Activated CD4-positive, alpha-beta T cell treated with anti-CD3 and anti-CD28 coated beads, Interleukin-2, amount 50 U/mL, for 24 hours (primary cell): ENCODE data around the gene GPR153.
"Not testable (repeated sequence)": the region's sequence is repeated elsewhere in the genome, so short reads cannot be mapped to it uniquely, and the experiment has no call there.

Experiments used
- DNase-seq, 2 donors: peaks; one replicate each; pipeline ENCODE4 v3.0.0-alpha.2; 2020; ENCODE audit warnings: low read depth in 1 of 2, low spot score in 1 of 2

Gene GPR153

DNA sequence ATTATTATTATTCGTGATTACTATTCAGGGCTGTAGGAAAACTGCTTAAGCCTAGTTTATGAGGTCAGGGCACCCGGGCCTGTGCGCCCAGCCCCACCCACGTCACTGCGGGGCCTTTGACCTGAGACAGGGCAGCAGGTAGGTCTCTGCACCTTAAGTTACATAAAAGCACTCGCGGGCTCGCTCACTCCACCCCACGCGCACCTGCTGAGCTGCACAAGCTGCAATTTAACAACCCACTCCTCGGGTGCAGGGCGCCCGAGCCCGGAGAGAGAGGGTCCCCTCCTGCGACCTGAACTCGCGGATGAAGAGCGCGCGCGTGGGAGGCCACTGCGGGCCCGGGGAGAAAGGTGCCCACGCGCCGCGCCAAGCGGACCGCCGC is 25.6 kb downstream of the GPR153 start:
- peak in 1 of 2 donors; percentile 4 for DNase-seq

DNA sequence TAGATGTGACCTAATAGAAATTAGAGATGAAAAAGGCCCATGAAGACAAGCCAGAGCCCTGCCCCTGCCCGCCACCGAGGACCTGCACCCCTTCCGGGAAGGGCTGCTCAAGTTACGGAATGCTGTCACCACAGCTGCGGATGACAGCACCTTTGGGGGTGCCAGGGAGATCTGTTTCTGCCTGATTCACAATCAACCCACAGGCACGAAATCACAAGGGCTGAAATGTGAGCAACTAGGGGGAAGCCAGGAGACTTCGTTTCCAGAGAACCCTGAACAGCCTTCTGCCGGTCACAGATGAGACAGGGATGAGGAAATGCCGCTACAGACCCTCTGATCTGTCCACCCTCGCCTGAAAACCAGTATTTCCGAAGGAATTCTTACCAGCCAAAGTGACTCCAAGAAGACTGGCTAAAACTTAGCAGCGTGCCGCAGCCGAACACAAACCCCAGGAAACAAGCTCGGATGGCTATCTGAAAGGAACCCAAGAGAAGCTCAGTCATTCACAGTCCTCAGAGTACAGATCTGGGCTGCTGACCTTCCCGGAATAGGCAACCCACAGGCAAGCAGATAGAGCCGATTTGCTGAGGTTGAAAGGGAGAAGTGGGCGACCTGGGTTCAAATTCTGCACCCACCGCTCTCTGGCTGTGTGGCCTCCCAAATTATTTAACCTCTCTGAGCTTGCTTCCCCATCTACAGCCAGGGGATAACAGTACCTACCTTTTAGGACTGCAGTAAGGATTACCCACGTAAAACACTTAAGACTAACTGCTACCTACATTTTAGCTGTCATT is 26.2 kb downstream of the GPR153 start:
- DNase-seq, result no peak

GRCh38 chr1:6233376-6233775 is 27.5 kb downstream of the GPR153 start:
- DNase-seq, result no peak

DNA sequence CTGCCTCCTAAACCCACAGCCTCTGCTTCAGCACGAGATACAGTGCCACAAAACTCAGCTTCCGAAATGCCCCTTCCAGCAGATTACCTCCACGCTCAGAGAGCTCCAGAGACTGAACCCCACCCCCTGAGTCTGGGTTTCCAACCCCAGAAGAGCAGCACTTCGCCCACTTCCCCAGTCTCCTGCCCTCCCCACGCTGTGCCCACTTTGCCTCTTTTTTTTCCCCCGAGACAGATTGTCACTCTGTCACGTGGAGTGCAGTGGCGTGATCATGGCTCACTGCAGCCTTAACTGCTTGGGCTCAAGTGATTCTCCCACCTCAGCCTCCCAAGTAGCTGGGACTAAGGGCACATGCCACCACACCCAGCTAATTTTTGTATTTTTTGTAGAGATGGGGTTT is 35.2 kb downstream of the GPR153 start:
- DNase-seq, result no peak

DNA sequence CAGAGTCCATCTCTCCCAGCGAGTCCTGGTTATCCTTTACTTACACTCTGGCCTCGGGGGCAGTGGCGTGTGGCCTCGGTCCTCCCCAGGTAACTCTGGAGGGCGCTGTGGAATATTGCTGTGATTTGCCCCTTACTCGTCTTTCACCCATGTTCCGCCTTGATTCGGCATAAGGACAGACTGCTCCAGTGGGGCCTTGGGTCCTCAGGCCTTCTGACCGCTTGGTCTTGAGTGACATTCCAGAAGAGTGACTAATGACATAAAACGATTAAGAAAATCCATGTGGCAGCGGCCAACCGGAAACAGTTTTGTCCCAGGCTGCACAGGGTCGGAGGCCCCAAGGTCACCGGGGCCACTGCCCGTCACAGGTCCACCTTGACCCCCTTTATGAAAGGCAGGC is 36.2 kb downstream of the GPR153 start:
- DNase-seq, result no peak

GRCh38 chr1:6223617-6224016 is 37.3 kb downstream of the GPR153 start:
- DNase-seq, result no peak

GRCh38 chr1:6222636-6223035 is 38.3 kb downstream of the GPR153 start:
- no peak for DNase-seq

DNA sequence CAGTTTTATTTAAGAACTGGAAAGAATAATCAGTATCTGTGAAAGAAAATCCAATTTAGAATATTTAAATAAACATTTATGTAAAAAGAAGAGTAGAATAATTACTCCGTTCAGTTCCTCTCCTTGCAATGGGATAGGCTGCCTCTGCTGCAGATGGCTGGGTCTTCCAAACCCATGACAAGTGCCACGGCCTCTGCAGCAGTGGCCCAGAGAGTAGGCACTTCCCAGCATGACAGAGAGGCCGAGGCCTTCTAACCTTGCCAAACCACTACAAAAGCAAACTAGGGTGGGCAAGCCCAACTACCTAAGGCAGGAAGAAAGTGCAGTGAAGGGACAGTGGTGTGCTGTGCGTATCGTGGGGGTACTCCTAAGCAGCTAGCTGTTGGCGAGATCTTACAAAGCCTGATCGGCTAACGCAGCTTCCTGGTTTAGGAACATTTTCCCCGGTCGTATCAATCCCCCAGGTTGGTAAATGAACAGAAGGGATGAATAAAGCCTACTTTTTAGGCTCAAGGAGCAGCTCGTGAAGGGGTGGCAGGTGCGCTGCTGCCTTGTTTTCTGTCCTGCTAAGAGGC is 39.6 kb downstream of the GPR153 start:
- DNase-seq, result no peak

- no peak for DNase-seq
Measured at GRCh38 chr1:6220236-6220635, 40.7 kb downstream of the GPR153 start.

GRCh38 chr1:6219641-6220040 is 41.3 kb downstream of the GPR153 start:
- not testable (repeated sequence) for DNase-seq

GRCh38 chr1:6218375-6219164 is 42.3 kb downstream of the GPR153 start:
- DNase-seq, result no peak

- no peak for DNase-seq
Measured at GRCh38 chr1:6212193-6212959, 48.5 kb downstream of the GPR153 start.

DNA sequence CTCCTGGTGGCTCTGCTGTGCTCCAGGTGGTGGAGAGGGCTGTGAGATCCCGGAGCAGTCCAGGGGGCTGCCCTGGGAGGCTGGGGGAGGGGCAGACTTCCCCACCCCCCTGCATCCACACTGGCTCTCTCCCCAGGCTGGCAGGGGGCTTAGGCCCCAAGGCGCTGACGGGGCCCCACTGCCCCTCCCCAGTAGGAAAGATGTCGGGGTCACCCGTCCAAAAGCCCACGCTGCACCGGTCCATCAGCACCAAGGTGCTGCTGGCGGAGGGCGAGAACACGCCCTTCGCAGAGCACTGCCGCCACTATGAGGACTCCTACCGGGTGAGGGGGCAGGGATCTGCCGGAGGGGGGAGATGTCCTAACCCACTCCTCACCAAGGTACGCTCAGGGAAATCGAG is 49.2 kb downstream of the GPR153 start:
- no peak for DNase-seq

GRCh38 chr1:6210591-6211355 is 50.1 kb downstream of the GPR153 start:
- no peak for DNase-seq

DNA sequence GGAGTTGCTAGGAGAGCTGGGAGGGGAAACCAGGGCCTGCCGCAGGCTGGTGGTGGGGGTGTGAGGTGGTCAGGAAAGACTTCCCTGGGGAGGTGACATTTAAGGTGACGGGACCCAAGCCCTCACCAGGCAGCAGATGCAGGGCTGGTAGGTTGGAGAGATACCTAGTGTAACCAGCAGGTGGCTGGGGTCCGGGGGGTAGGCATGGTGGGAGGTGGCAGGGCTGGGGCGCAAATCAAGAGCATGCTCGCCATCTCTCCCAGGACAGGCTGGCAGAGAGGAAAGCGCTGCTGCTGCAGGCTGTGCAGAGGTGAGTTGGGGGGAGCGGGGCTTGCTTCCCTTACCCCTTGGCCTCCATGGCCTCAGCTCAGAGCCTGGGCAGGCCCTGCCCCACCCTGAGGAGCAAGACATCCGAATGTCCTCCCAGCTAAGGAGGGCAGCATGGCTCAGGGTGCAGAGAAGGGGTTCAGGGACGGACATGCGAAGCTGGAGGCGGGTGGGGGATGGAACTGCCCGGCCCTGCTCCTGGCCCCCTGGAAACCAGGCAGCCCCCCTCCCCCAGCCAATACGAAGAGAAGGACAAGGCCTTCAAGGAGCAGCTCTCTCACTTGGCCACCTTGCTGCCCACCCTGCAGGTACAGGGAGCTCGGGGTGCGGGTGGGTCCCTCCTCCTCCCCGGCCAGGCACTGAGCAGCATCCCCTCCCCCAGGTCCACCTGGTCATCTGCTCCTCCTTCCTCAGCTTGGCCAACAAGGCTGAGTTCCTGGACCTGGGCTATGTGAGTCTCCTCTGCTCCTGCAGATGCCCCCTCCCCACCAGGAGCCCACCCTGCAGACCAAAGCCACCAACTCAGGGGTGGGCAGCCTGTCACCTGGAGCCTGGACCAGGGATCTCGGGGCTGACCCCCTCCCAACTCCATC is 51.0 kb downstream of the GPR153 start:
- no peak for DNase-seq

DNA sequence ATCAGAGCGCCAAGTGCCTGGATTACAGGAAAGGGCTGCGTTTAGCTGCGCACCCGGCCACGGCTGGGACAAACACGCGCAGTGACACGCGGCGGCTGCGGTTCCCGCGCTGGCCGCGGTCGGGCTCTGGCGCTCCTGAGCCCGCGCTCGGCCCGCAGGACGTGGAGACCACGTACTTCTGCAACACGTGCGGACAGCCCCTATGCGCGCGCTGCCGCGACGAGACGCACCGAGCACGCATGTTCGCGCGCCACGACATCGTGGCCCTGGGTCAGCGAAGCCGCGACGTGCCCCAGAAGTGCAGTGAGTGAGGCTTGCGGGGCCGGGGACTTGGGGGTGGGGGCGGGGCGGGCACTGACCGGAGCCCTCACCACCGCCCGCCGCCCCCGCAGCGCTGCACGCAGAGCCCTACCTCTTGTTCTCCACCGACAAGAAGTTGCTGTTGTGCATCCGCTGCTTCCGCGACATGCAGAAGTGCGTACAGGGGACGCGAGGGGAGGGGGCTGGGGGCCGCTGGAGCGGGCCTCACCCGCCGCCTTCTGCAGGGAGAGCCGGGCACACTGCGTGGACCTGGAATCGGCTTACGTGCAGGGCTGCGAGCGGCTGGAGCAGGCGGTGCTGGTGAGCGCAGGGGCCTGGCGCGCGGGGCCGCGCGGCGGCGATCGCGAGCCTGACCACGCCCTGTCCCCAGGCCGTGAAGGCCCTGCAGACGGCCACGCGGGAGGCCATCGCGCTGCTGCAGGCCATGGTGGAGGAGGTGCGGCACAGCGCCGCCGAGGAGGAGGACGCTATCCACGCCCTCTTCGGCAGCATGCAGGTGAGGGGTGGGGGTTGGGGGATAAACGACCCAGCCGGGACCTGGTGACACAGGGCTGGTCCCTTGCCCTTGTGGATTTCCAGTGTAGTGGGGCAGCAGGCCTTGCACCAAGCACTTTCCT is 51.9 kb downstream of the GPR153 start:
- no peak for DNase-seq

DNA sequence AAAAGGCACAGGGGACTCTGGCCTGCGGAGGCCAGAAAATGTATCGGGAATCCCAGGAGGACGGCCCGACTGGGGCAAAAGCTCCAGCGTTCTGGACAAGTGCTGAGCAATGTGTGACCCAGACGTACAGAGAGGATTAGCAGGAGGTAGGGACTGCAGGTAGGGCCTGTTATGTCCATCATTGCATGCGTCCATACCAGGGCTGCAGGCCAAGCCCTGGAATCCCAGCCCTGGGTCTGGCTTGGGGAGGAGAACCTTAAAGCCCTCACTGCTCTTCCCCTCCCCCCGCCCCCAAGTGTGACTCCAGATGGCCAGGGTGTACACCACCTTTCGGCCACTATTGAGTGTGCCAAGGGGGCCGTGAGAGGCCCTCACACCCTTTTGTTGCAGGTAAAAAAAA is 53.0 kb downstream of the GPR153 start:
- DNase-seq, result no peak

DNA sequence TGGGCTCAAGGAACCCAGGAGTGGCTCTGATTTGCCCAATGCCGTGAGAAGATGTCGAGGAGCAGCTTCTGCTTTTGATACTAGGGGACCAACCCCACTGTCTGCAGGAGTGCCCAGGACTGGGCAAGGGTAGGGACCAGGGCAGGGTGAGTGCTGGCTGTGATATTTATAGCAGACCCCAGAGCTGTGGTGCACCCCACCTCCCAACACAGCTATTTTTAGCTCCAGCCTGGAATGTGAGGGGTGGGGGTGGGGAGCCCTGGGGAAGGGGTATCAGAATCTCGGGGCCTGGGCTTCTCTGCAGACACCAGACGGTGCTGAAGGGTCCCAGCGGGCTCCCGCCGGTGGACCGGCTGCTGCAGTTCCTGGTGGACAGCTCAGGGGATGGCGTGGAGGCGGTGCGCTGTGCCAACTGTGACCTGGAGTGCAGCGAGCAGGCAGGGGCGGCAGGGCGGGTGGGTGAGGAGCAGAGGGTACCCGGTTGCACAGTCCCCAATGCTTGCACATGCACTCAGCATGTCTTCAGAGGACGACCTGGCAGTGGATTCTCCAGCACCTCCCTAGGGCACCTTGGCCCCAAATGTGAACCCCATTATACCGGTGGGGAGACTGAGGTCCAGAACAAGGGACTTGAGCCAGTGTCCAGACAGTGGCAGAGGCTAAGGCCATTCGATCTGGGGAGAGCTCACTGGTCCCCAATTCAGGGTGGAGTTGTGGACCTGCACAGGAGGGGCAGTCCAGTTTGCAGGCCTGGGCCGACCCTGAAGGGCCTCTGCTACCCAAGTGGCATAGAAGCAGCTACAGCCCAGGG is 53.6 kb downstream of the GPR153 start:
- DNase-seq, result no peak
